ENCODE measurements around the gene PNPLA5. TPM values are rescaled to one million over a fixed set of nuclear protein-coding genes. Genes with fewer than 3 reads are reported as not detected.

Gene PNPLA5
- total and polyA plus RNA-seq, 9 of the 15 experiments (the other 6 are each of a cell fraction or from before 2014, with no cell fraction given) = not detected

DNA sequence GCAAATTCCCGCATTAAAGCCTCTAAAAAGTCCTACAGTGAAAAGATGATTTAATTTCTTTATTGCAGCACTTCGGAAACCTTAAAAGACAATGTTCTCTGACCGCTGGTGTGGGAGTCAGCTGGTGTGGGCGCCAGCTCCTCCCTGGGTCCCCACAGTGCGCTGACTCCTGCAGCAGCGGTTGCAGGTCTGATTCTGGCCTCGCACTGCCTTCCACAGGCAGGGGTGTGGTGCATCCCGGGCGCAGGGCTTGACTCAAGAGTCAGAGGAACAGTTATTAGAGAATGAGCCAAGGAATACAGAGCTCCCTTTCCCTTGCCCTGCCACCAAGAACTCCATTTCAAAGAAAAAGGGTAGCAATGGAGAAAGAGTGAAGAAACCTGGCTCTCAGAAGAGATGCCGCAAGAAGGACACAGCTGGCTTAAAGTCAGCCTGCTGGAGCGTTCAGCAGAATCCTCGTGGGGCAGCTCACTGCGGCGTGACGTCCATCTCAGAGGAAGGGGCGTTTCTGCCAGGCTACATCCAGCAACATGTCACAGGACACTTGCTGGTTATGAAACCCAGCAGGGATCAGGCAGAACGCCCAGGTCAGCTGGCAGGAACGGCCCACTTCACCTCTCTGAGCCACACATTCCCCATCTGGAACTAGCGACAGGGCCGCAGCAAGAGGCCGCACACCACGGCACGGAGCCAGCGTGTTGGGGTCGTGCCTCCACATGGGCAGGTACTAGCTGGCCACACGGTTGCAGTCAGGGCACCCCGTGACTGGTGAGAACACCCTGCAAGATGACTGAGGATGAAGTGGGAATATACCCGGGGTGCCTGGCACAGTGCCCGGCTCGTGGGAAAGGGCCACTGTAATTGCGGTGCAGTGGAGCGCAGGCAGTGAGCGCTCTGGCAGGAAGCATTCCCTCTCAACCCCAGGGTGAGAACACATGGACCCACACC, 61.6 kb downstream of the PNPLA5 start (continued):
- TF ChIP-seq ZNF609 (CRISPR knock-in tag; IDR thresholded peaks at IDR 0.05; ENCODE audit: borderline replicate concordance) (no peak), KAT2B (IDR thresholded peaks at IDR 0.05; ENCODE audit: low read depth, low read length) (no peak), POLR2G (IDR thresholded peaks at IDR 0.05; ENCODE audit: low read depth, low read length) (no peak), ZFPM2 (CRISPR knock-in tag; IDR thresholded peaks at IDR 0.05) (no peak), ZNF561 (CRISPR knock-in tag; conservative IDR thresholded peaks at IDR 0.05) (no peak)

Other genes with a start within 250 kb of the PNPLA5 start
- gene EFCAB6, start 79.7 kb downstream of the PNPLA5 start, total RNA-seq (2014; rRNA removed) = not detected in 2 replicates
- not detected in 2 replicates for gene EFCAB6, start 79.7 kb downstream of the PNPLA5 start, total RNA-seq (2014; rRNA removed; fragmentation: Illumina TruSeq; extraction: Trizol)
- gene EFCAB6, start 79.7 kb downstream of the PNPLA5 start, total RNA-seq (2015; rRNA removed; fragmentation: Illumina TruSeq; extraction: Trizol) = not detected in 2 replicates
- gene EFCAB6, start 79.7 kb downstream of the PNPLA5 start, total RNA-seq (2021) = not detected in 2 replicates
- 0.06 TPM in 1 of 2 replicates, not detected in the other for gene EFCAB6, start 79.7 kb downstream of the PNPLA5 start, polyA plus RNA-seq (2011; rRNA removed)
- gene EFCAB6, start 79.7 kb downstream of the PNPLA5 start, polyA plus RNA-seq (2014; fragmentation: Illumina TruSeq; extraction: Trizol) = not detected in 2 replicates
- not detected for gene EFCAB6, start 79.7 kb downstream of the PNPLA5 start, polyA plus RNA-seq (2014; fragmentation: Nextera tagmentation; extraction: Ambion mirVana)
- gene EFCAB6, start 79.7 kb downstream of the PNPLA5 start, polyA plus RNA-seq (2014; rRNA removed) = not detected in 2 replicates
- gene SULT4A1, start 29.5 kb downstream of the PNPLA5 start, total RNA-seq (2014; rRNA removed) = 0.08 TPM in 1 of 2 replicates, not detected in the other
- 0.07 and 0.10 TPM in 2 replicates for gene SULT4A1, start 29.5 kb downstream of the PNPLA5 start, total RNA-seq (2014; rRNA removed; fragmentation: Illumina TruSeq; extraction: Trizol)
- gene SULT4A1, start 29.5 kb downstream of the PNPLA5 start, total RNA-seq (2015; rRNA removed; fragmentation: Illumina TruSeq; extraction: Trizol) = 0.08 TPM in 1 of 2 replicates, not detected in the other
- 0.11 and 0.20 TPM in 2 replicates for gene SULT4A1, start 29.5 kb downstream of the PNPLA5 start, total RNA-seq (2021)
- 0.09 and 0.14 TPM in 2 replicates for gene SULT4A1, start 29.5 kb downstream of the PNPLA5 start, polyA plus RNA-seq (2011; rRNA removed)
- 0.06 and 0.10 TPM in 2 replicates for gene SULT4A1, start 29.5 kb downstream of the PNPLA5 start, polyA plus RNA-seq (2014; fragmentation: Illumina TruSeq; extraction: Trizol)
- gene SULT4A1, start 29.5 kb downstream of the PNPLA5 start, polyA plus RNA-seq (2014; fragmentation: Nextera tagmentation; extraction: Ambion mirVana) = under 1 TPM in 1 of 2 experiments, not detected in 1; 0.03 TPM
- 0.07 and 0.11 TPM in 2 replicates for gene SULT4A1, start 29.5 kb downstream of the PNPLA5 start, polyA plus RNA-seq (2014; rRNA removed)
- gene PNPLA3, start 31.8 kb upstream of the PNPLA5 start, total RNA-seq (2014; rRNA removed) = 0.08 TPM in 1 of 2 replicates, not detected in the other
- gene PNPLA3, start 31.8 kb upstream of the PNPLA5 start, total RNA-seq (2014; rRNA removed; fragmentation: Illumina TruSeq; extraction: Trizol) = 0.16 TPM in 1 of 2 replicates, not detected in the other
- not detected in 2 replicates for gene PNPLA3, start 31.8 kb upstream of the PNPLA5 start, total RNA-seq (2015; rRNA removed; fragmentation: Illumina TruSeq; extraction: Trizol)
- gene PNPLA3, start 31.8 kb upstream of the PNPLA5 start, total RNA-seq (2021) = 0.09 and 0.38 TPM in 2 replicates
- 0.20 and 0.87 TPM in 2 replicates for gene PNPLA3, start 31.8 kb upstream of the PNPLA5 start, polyA plus RNA-seq (2011; rRNA removed)
- gene PNPLA3, start 31.8 kb upstream of the PNPLA5 start, polyA plus RNA-seq (2014; fragmentation: Illumina TruSeq; extraction: Trizol) = 0.06 and 0.48 TPM in 2 replicates
- not detected for gene PNPLA3, start 31.8 kb upstream of the PNPLA5 start, polyA plus RNA-seq (2014; fragmentation: Nextera tagmentation; extraction: Ambion mirVana)
- not detected in 2 replicates for gene PNPLA3, start 31.8 kb upstream of the PNPLA5 start, polyA plus RNA-seq (2014; rRNA removed)
- 30.6 and 37.6 TPM in 2 replicates for gene SAMM50, start 63.4 kb upstream of the PNPLA5 start, total RNA-seq (2014; rRNA removed)
- 35.1 and 35.7 TPM in 2 replicates for gene SAMM50, start 63.4 kb upstream of the PNPLA5 start, total RNA-seq (2014; rRNA removed; fragmentation: Illumina TruSeq; extraction: Trizol)
- 34.8 and 38.3 TPM in 2 replicates for gene SAMM50, start 63.4 kb upstream of the PNPLA5 start, total RNA-seq (2015; rRNA removed; fragmentation: Illumina TruSeq; extraction: Trizol)
- gene SAMM50, start 63.4 kb upstream of the PNPLA5 start, total RNA-seq (2021) = 46.3 and 46.5 TPM in 2 replicates
- gene SAMM50, start 63.4 kb upstream of the PNPLA5 start, polyA plus RNA-seq (2011; rRNA removed) = 35.0 and 38.1 TPM in 2 replicates
- gene SAMM50, start 63.4 kb upstream of the PNPLA5 start, polyA plus RNA-seq (2014; fragmentation: Illumina TruSeq; extraction: Trizol) = 47.5 and 49.3 TPM in 2 replicates
- gene SAMM50, start 63.4 kb upstream of the PNPLA5 start, polyA plus RNA-seq (2014; fragmentation: Nextera tagmentation; extraction: Ambion mirVana) = 10 to 100 TPM; 14.6 to 27.2 TPM
- gene SAMM50, start 63.4 kb upstream of the PNPLA5 start, polyA plus RNA-seq (2014; rRNA removed) = 42.4 and 42.9 TPM in 2 replicates
- gene PARVB, start 132.3 kb upstream of the PNPLA5 start, total RNA-seq (2014; rRNA removed) = 57.9 and 58.8 TPM in 2 replicates
- 18.6 and 20.9 TPM in 2 replicates for gene PARVB, start 132.3 kb upstream of the PNPLA5 start, total RNA-seq (2014; rRNA removed; fragmentation: Illumina TruSeq; extraction: Trizol)
- 19.3 and 23.0 TPM in 2 replicates for gene PARVB, start 132.3 kb upstream of the PNPLA5 start, total RNA-seq (2015; rRNA removed; fragmentation: Illumina TruSeq; extraction: Trizol)
- gene PARVB, start 132.3 kb upstream of the PNPLA5 start, total RNA-seq (2021) = 39.0 and 42.6 TPM in 2 replicates
- 59.2 and 62.5 TPM in 2 replicates for gene PARVB, start 132.3 kb upstream of the PNPLA5 start, polyA plus RNA-seq (2011; rRNA removed)
- gene PARVB, start 132.3 kb upstream of the PNPLA5 start, polyA plus RNA-seq (2014; fragmentation: Illumina TruSeq; extraction: Trizol) = 29.2 and 35.0 TPM in 2 replicates
- gene PARVB, start 132.3 kb upstream of the PNPLA5 start, polyA plus RNA-seq (2014; fragmentation: Nextera tagmentation; extraction: Ambion mirVana) = 1 to 10 TPM; 1.1 to 1.6 TPM
- gene PARVB, start 132.3 kb upstream of the PNPLA5 start, polyA plus RNA-seq (2014; rRNA removed) = 52.9 and 64.8 TPM in 2 replicates